ENCODE results near the gene INPP5J. TPM values are rescaled to one million over a fixed set of nuclear protein-coding genes. Genes with fewer than 3 reads are reported as not detected.

INPP5J gene
- total RNA-seq, 1 experiment from 2014 or later, result 1.7 TPM

GRCh38 chr22:31139066-31139465 is 16.3 kb downstream of the INPP5J start:
- H3K9me3 ChIP-seq (ENCODE audit: control insufficient read depth, insufficient read depth, low read depth, low read length), result no peaks in the 10 kb centered on the region
- POLR2A ChIA-PET, result no interaction called here
- in situ Hi-C loops (cut with HindIII; ENCODE audit: low pct_unique_long_range_greater_than_20kb, low sequenced_read_pairs), result no loop called here
- CTCF ChIA-PET, result no interaction called here
- H3K4me1 ChIP-seq (ENCODE audit: control insufficient read depth, insufficient read depth, low read length), result no peaks in the 10 kb centered on the region
- H3K36me3 ChIP-seq (ENCODE audit: control insufficient read depth, insufficient read depth, low read length), result no peaks in the 10 kb centered on the region
- no peak overlapping the region for H3K27ac ChIP-seq (ENCODE audit: low read length)
- H3K4me3 ChIP-seq (ENCODE audit: low read depth in 2 of 2, low read length in 2 of 2), result no peak overlapping the region
- no TSS peak for BruUV-seq (replicated peaks)
- DNase-seq (ENCODE audit: low read depth, low spot score) (no peak), ATAC-seq (no peak)
- no peak for TF ChIP-seq TCF7L2 (IDR thresholded peaks at IDR 0.05; ENCODE audit: low read depth, low read length)
- no peak for TF ChIP-seq POLR2AphosphoS5 (IDR thresholded peaks at IDR 0.05; ENCODE audit: low read depth, low read length)
- no peak for TF ChIP-seq SIN3A (IDR thresholded peaks at IDR 0.05; ENCODE audit: borderline replicate concordance, insufficient read depth, low read depth, low read length)
- TF ChIP-seq CTCF (IDR thresholded peaks at IDR 0.05), result no peak
- no peak for TF ChIP-seq REST (IDR thresholded peaks at IDR 0.05; ENCODE audit: insufficient read depth in 1 of 2, low read depth in 2 of 2, low read length in 1 of 2)
- intact Hi-C loops (cut with micrococcal nuclease; ENCODE audit: unreplicated experiment), result no loop called here
- H3K27me3 ChIP-seq (ENCODE audit: control insufficient read depth, insufficient read depth, low read length), result no peaks in the 10 kb centered on the region

- intact Hi-C loops (cut with micrococcal nuclease; ENCODE audit: unreplicated experiment) (no loop called here), in situ Hi-C loops (cut with HindIII; ENCODE audit: low pct_unique_long_range_greater_than_20kb, low sequenced_read_pairs) (no loop called here)
- no TSS peak for BruUV-seq (replicated peaks)
- Histone ChIP-seq H3K27me3 (ENCODE audit: control insufficient read depth, insufficient read depth, low read length) (no peaks in the 10 kb centered on the region), H3K9me3 (ENCODE audit: control insufficient read depth, insufficient read depth, low read depth, low read length) (no peaks in the 10 kb centered on the region), H3K36me3 (ENCODE audit: control insufficient read depth, insufficient read depth, low read length) (no peaks in the 10 kb centered on the region), H3K4me1 (ENCODE audit: control insufficient read depth, insufficient read depth, low read length) (no peaks in the 10 kb centered on the region), H3K4me3 (ENCODE audit: low read depth in 2 of 2, low read length in 2 of 2) (no peak within 1 kb of the TSS), H3K27ac (ENCODE audit: low read length) (no peak within 1 kb of the TSS)
- TF ChIP-seq CTCF (IDR thresholded peaks at IDR 0.05) (no peak), SIN3A (IDR thresholded peaks at IDR 0.05; ENCODE audit: borderline replicate concordance, insufficient read depth, low read depth, low read length) (no peak), TCF7L2 (IDR thresholded peaks at IDR 0.05; ENCODE audit: low read depth, low read length) (no peak), POLR2AphosphoS5 (IDR thresholded peaks at IDR 0.05; ENCODE audit: low read depth, low read length) (no peak), REST (IDR thresholded peaks at IDR 0.05; ENCODE audit: insufficient read depth in 1 of 2, low read depth in 2 of 2, low read length in 1 of 2) (no peak)
- DNase-seq (ENCODE audit: low read depth, low spot score) (no peak), ATAC-seq (no peak)
- CTCF ChIA-PET, result interaction anchor here (1.0 kb wide), 1 partner anchor 32 kb away, joined by 5 read pairs; no protein-coding TSS in a partner anchor
- POLR2A ChIA-PET, result no interaction called here
Measured at GRCh38 chr22:31139866-31140716, 17.3 kb downstream of the INPP5J start, which contains the start of gene PLA2G3. TSS of gene PLA2G3 (minus strand) at chr22:31140508. CDS start at chr22:31140354, 154 bp downstream.

All from Panc1 (cell line).